HG03196 (cell line): Measurements from ENCODE around the gene FAM83E.
"Not testable (repeated sequence)": the region's sequence is repeated elsewhere in the genome, so short reads cannot be mapped to it uniquely, and the experiment has no call there.

Experiments used
- ATAC-seq: cut with Tn5 transposase; IDR thresholded peaks from one replicate; pipeline ENCODE4 v1.9.1; 2021; ENCODE audit not compliant: unreplicated experiment

Gene FAM83E

GRCh38 chr19:48614436-48615230, at the start of gene FAM83E:
Gene FAM83E (minus strand): TSS chr19:48615076. CDS start chr19:48613372, 1,704 bp downstream.
- no peak for ATAC-seq

- ATAC-seq = no peak
Observed at GRCh38 chr19:48664476-48664875, 49.6 kb upstream of the FAM83E start.

GRCh38 chr19:48663667-48664066, 48.8 kb upstream of the FAM83E start:
- no peak for ATAC-seq

- ATAC-seq = no peak
Observed at GRCh38 chr19:48661711-48662090, 46.8 kb upstream of the FAM83E start.

GRCh38 chr19:48660852-48661710, 46.2 kb upstream of the FAM83E start:
- ATAC-seq = peak; percentile 72

- no peak for ATAC-seq
Observed at GRCh38 chr19:48659768-48660167, 44.9 kb upstream of the FAM83E start.

GRCh38 chr19:48658483-48658882, 43.6 kb upstream of the FAM83E start:
- no peak for ATAC-seq

GRCh38 chr19:48657828-48658227, 43.0 kb upstream of the FAM83E start:
- ATAC-seq = not testable (repeated sequence)

GRCh38 chr19:48656840-48657474, 42.1 kb upstream of the FAM83E start:
- no peak for ATAC-seq

- no peak for ATAC-seq
Observed at GRCh38 chr19:48654299-48655059, 39.6 kb upstream of the FAM83E start.

- no peak for ATAC-seq
Observed at GRCh38 chr19:48651683-48652048, 36.8 kb upstream of the FAM83E start.

- ATAC-seq = no peak
Observed at GRCh38 chr19:48650974-48651682, 36.3 kb upstream of the FAM83E start.

- no peak for ATAC-seq
Observed at GRCh38 chr19:48648134-48648533, 33.3 kb upstream of the FAM83E start.

GRCh38 chr19:48646722-48647216, 31.9 kb upstream of the FAM83E start:
- no peak for ATAC-seq

- ATAC-seq = peak; percentile 66
Observed at GRCh38 chr19:48646001-48646721, 31.3 kb upstream of the FAM83E start, which contains the start of gene CA11. Gene CA11 (minus strand): TSS chr19:48646187. CDS start chr19:48645632, 555 bp downstream.

- no peak for ATAC-seq
Observed at GRCh38 chr19:48645620-48646000, 30.7 kb upstream of the FAM83E start.

GRCh38 chr19:48644839-48645619, 30.2 kb upstream of the FAM83E start:
- no peak for ATAC-seq

GRCh38 chr19:48644355-48644754, 29.5 kb upstream of the FAM83E start:
- no peak for ATAC-seq

- ATAC-seq = no peak
Observed at GRCh38 chr19:48642862-48643261, 28.0 kb upstream of the FAM83E start.
